Suppressor macrophage treated with lipopolysaccharide for 1 hour (primary cell): ENCODE measurements around the gene IFNGR2.
A peak's percentile ranks its signal among the peaks of the same experiment; 100 is the strongest.
"Not testable (repeated sequence)": the region's sequence is repeated elsewhere in the genome, so short reads cannot be mapped to it uniquely, and the experiment has no call there.

Experiments
- DNase-seq, 3 donors: peaks; one replicate each; pipeline ENCODE4 v3.0.0-alpha.2; 2020 to 2022

The IFNGR2 gene

DNA sequence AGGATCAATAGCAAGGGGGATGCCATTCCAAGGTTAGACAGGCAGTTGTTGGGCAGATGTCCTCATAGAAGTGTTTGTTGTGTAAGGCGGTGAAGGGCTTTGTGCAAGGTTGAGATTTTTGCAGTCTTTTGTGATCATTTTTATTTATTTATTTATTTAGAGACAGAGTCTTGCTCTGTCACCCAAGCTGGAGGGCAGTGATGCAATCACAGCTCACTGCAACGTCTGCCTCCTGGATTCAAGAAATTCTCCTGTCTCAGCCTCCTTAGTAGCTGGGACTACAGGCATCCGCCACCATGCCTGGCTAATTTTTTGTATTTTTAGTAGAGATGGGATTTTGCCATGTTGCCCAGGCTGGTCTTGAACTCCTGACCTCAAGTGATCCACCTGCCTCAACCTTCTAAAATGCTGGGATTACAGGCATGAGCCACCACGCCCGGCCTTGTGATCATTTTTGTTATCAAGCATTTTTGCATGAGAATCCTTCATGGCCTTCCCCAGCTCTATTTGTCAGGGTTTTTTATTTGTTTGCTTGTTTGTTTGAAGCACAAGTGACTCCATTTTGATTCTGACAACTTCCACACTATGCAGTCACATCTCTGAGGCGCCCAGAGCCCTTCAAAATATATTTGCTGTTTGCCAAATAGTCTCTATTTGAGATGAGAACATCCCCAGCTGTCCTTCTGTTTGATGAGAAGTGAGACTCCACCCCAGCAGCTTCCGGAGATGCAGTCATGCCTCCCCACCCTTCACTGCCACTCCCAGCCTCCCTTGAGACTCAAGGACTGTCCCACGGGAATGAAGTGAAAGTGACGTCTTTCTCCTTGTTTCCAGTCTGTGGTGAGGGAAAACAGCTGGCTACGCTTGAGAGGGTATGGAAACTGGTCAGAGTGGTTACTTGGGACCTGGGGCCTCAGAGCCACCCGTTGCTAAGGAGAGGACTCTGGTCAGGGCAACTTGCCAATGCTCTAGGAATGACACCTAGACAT is 38.6 kb downstream of the IFNGR2 start:
- DNase-seq, result peak in 2 of 3 donors; percentile 25 to 39

GRCh38 chr21:33443194-33443593 is 40.0 kb downstream of the IFNGR2 start:
- DNase-seq, result no peak

GRCh38 chr21:33444499-33444898 is 41.3 kb downstream of the IFNGR2 start:
- no peak for DNase-seq

GRCh38 chr21:33446620-33447019 is 43.4 kb downstream of the IFNGR2 start:
- DNase-seq, result not testable (repeated sequence)

DNA sequence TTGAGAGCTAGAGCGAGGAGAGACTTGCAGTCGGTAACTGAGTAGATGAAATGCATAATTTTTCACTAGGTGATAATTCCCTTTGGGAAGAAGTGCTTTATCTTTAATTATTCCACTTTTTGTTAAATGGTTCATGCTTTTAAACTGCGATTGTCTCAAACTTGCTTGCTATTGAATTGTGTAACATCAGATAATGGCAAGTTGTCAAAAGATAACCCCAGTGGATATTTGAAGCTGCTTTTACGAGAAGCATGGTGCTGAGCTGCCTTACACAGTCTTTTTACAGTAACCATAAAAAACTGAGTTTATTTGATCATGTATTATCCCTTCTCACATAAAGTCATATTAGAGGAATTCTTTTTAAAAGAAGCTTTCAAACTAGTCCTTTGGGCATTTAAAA is 46.4 kb downstream of the IFNGR2 start:
- no peak for DNase-seq

DNA sequence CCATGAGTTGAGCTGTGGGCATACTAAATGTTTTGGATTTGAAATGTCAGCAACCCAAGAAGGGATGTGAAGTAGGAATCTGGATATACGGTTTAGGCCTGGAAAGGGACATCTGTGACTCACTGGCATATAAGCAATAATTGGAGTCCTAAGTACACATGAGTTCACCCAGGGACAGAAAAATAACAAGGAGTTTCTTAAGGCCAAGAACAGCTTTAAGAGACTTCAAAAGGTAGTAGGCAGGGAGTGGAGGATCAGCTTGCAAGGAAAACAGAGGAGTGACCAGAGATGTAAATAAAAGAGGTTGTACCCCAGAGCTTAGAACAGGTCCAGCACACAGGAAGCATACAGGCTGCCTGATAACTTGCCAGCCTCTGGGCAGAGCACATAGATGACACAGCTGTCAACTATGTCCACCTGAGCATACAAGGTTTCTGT is 48.4 kb downstream of the IFNGR2 start:
- DNase-seq, result no peak

DNA sequence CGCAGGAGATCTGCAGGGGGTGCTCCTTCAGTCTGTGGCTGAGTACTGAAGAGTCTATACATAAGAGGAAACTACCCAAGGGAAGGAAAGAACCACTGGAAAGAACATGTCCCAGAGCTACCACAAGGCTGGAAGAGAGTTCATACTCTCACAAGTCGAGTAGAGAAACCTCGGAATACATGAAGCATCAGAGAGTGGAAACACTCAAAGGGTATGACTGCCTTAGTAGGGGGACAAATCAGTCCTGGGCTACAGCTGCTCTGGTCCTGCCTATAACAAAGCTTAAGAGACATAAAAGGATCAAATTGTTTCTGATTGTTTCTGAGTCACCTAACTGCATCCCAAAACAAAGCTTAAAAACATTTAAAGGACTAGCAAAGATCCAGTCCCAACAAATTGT is 49.1 kb downstream of the IFNGR2 start:
- DNase-seq, result no peak

- peak in 1 of 3 donors; percentile 28 for DNase-seq
Observed at GRCh38 chr21:33455686-33456446, 52.7 kb downstream of the IFNGR2 start.

DNA sequence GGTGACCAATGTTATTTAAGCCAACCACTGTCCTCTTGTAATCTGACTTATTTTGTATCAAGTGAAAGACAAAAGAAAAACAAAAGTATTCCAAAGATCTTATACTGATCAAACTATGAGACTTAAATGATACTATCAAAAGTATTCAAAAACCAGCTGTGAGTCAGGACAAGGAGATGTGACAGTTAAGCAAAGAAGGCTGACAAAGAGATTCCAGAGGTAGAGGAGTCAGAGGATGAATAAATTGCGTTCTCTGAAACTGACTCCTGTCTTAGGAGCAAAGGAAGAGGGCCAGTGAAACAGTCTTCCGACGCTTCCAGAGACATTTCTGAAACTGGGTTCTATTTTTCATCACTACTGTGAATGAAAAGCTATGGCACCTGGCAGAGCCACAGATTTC is 55.6 kb downstream of the IFNGR2 start:
- no peak for DNase-seq

GRCh38 chr21:33461538-33462250 is 58.5 kb downstream of the IFNGR2 start:
- no peak for DNase-seq

DNA sequence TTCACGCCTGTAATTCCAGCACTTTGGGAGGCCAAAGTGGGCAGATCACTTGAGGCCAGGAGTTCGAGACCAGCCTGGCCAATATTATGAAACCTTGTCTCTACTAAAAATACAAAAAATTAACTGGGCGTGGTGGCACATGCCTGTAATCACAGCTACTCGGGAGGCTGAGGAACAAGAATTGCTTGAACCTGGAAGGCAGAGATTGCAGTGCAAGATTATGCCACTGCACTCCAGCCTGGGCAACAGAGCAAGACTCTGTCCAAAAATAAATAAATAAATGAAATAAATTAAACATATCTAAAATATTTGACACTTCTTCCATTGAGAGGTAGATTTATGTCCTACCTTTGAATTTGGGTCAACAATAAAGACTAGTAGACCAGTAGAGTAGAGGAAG is 66.0 kb downstream of the IFNGR2 start:
- DNase-seq, result not testable (repeated sequence)

GRCh38 chr21:33470701-33471100 is 67.5 kb downstream of the IFNGR2 start:
- no peak for DNase-seq

DNA sequence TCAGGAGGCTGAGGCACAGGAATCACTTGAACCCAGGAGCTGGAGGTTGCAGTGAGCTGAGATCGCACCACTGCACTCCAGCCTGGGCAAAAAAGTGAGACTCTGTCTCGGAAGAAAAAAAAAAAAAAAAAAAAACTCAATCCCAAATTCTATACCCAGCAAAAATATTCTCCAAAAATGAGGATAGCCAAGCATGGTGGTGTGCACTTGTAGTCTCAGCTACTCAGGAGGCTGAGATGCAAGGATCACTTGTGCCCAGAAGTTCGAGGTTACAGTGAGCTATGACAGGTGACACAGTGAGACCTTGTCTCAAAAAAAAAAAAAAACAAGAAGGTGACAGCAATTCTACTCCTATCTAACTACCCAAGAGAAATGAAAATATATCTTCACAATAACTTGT is 70.1 kb downstream of the IFNGR2 start:
- DNase-seq, result no peak

DNA sequence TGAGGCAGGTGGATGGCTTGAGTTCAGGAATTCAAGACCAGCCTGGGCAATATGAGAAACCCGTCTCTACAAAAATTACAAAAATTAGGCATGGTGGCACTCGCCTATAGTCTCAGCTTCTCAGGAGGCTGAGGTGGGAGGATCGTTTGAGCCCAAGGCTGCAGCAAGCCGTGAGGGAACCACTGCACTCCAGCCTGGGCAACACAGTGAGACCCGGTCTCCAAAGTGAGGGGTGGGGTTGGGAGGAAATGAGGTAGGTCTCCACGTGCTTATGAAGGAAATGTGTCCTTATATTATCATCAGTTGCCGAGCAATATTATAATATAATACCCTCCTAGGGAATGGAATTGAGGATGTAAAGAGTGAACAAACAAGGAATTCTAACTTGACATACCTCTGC is 73.9 kb downstream of the IFNGR2 start:
- DNase-seq, result no peak

DNA sequence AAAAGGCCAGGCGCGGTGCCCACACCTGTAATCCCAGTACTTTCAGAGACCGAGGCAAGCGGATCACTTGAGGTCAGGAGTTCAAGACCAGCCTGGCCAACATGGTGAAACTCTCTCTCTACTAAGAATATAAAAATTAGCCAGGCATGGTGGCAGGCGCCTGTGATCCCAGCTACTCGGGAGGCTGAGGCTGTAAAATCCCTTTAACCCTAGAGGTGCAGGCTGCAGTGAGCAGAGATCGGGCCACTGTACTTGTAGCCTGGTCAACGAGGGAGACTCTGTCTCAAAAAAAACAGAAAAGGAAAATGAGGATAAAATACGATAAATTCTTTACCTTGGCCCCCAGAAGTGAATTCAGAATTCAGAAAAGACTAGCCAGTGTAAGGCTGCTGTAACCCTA is 75.0 kb downstream of the IFNGR2 start:
- DNase-seq, result no peak

DNA sequence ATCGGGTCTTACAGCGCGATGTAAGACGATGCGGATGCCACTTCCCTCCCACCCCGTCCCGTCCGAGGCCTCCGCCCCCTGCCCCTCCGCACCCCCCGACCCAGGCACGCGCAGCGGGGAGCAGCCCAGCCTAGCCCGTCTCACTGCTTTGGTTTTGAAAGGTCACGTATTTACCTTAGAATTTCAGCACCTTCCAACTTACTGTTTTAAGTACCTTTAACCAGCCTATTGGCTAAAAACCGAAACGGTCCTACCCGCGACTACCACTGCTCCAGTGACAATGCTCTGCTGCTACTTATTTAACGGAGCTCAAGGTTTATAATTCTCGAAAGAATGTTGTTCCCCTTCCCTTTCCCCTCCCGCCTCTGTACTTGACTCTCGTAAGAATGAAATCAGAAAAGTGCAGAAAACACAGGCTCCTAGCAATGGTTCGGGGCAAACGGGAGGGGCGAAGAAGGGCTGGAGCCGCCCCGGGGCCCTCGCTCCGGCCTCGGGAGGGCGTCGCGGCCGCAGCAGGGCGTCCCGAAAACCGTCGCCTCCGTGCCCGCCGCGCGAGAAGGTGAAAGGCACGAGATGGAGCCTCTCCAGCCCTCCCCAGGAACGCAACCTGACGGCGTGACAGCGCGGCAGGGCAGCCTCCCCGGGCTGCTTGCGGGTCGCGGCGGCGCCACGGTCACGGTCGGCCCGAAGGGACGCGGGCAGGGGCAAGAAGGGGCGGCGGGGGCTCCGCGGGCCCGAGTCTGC is 75.9 kb downstream of the IFNGR2 start:
- peak; percentile 70 to 81 (median 79) for DNase-seq

DNA sequence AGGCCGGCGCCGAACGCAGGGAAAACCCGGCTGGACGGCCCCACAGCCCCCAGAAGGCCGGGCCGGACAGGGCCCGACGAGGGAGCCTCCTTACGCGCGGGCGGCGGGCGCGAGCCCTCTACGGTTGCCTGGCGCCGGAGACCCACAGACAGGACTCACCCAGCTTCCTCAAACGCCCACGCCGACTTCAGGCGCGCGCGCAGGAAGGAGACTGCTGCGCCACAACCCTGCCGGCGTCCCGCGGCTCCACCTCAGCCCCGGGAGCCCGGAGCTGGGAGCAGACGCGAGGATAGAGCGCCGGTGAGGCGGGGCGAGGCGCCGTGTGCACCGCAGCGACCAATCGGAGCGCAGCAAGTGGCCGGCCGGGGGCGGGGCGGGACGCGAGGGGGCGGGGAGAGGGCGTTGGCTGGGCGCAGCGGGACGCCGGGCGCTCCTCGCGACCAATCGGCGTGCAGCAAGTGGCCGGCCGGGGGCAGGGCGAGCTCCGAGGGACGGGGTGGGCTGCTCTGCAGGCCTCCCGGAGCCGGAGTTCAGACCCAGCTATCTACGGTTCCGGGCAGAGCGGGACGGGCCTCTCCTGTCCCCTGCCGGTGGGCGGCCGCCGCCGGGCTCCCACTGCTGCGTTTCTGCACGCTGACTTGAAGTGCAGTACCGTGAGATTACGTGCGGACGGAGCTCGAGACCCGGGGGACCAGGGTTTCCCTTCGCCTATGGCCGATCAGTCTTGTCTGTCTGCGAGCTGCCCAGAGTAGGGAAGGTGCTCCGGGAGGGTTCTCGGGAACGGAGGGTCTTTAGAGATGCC is 76.7 kb downstream of the IFNGR2 start, which contains the start of gene TMEM50B:
TSS of gene TMEM50B (minus strand) at position 296 of the 802 bp plus-strand sequence. CDS start 11,089 bp downstream, outside the sequence.
- DNase-seq, result peak; percentile 100

DNA sequence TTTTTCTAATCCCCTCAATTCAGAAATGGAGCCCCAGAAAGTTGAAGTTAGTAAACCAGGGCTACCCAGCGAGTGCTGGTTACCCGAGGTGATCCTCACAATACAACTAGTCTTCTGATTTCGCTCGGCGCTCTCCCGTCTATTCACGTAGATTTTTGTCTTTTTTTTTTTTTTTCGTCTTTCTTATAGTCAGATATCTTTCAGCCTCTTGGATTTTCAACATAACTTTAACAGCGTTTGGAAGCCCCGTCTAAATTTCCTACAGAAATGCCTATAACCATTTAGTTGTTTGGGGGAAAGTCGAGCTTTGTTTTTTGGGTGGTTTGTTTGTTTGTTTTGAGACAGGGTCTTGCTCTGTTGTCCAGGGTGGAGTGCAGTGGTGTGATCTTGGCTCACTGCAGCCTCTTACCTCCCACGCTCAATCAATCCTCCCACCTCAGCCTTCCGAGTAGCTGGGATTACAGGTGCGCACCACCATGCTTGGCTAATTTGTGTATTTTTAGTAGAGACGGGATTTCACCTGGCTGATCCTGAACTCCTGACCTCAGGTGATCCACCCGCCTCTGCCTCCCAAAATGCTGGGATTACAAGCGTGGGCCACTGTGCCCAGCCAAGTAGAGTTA is 77.4 kb downstream of the IFNGR2 start:
- DNase-seq, result no peak

- DNase-seq, result no peak
Observed at GRCh38 chr21:33481314-33481943, 78.2 kb downstream of the IFNGR2 start.
